ENCODE data around the gene CTBP2.

CTBP2 gene

GRCh38 chr10:125003146-125003900 is 157.0 kb downstream of the CTBP2 start:
- DNase-seq: no peak

DNA sequence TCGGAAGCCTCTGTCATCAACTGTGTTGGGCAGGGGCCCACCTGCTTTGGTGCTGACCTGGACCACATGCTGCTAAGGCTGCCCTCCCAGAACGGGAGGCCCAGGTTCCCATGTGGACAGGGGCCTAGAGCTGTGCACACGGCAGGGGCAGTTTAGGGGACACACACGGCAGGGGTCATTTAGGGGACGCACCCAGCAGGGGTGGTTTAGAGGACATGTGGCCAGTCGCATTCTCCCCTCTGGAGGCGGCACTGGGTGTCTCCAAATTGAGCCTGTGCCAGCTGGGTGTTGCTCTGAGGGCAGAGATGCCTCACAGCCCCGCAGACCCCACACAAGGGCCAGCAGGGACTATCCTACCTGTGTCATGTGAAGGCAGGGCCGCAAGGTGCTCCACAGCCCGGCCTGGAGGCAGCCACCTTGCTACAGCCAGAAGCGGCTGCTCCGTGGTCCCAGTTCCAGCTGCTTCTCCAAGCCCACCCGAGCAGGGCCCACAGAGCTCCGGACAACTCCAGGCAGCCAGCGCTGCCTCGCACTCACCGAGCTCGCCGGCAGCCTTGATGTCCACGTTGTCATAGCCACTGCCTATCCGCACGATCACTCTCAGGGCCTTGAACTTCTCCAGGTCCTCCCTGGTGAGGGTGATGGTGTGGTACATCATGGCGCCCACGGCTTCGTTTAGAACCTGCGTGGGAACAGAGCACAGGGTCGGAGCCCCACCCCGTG is 157.8 kb downstream of the CTBP2 start:
- no peak for DNase-seq

- DNase-seq: no peak
Observed at GRCh38 chr10:125002047-125002422, 158.3 kb downstream of the CTBP2 start.

- no peak for DNase-seq
Observed at GRCh38 chr10:125001313-125002046, 158.9 kb downstream of the CTBP2 start.

GRCh38 chr10:125000366-125001312 is 159.7 kb downstream of the CTBP2 start:
- DNase-seq: no peak

GRCh38 chr10:124999433-125000365 is 160.7 kb downstream of the CTBP2 start:
- no peak for DNase-seq

- no peak for DNase-seq
Observed at GRCh38 chr10:124998624-124999291, 161.6 kb downstream of the CTBP2 start.

GRCh38 chr10:124997771-124998623 is 162.4 kb downstream of the CTBP2 start:
- no peak for DNase-seq

GRCh38 chr10:124997306-124997705 is 163.1 kb downstream of the CTBP2 start:
- DNase-seq: no peak

DNA sequence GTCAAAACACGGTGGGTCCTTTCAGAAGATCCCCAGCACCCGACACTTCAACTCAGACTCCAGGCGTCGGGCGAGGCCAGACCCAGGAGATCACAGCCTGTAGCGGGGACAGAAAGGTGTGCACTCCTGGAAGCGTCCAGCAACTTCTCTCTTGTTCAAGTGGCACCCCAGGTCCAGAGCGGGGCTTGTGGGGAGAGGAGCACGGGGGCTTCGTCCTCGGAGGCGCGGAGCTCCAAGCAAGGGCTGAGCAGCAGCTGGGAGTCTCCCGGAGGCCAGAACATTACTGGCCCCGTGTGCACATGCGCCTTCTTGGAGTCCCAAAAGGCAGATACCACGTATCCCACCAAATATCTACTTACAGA is 163.5 kb downstream of the CTBP2 start:
- no peak for DNase-seq

GRCh38 chr10:124996127-124996853 is 164.1 kb downstream of the CTBP2 start:
- no peak for DNase-seq

DNA sequence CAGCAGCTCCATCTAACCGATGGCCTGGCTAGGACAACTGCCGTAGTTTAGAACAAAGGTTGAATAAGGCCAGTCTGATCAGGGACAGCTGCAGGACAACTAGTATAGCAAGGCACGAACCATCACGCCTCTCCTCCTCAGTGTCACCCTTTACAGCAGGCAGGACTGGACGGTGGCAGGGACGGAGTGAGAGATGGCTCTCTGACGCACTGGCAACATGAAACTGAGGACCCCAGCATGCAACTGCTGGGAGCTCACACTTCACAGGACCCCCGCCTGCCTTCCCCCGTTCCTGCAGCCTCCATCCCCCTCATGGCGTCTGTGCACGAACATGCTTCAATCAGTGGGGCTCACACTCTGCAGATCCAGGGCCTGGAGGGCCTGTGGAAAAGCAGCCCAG is 164.8 kb downstream of the CTBP2 start:
- DNase-seq: no peak

DNA sequence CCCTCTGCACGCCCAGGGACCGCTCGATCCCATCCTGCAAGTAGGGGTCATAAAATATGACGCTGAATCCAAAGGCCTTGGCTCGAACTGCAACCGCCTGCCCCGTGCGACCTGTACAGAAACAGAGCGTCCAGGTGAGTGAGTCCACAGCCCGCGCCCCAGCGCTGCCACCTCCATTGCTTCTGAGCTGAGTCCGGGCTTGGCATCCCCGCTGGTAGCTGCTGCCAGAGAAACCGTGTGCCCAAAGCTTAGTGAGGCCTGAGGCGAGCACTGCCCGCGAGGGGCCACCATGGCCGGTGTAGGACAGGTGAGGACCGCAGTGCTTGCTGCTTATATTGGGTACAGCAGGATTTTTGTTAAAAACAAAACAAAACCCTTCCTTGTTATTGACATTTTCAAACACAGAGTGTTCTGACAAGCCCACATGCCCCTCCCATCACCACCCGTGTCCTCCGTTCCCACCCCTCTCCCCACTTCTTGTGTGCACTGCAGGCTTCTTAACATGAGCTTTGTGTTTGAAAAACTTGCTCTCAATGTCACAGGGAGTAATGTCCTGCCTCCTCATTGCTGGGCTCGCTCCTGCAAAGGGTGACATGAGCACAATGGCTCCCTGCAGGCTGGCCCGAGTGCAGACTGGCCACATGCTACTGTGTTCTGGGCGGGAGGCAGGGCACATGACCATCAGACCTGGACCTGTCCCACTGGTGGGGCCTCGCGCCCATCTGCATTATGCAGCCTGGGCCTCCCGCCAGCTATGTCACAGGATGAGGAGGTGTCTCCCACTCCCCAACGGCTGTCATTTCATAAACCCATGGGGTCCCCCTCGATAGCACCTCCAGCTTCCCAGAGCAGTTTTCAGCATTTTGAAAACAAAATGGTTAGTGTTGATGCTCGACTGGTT is 165.5 kb downstream of the CTBP2 start:
- no peak for DNase-seq

DNA sequence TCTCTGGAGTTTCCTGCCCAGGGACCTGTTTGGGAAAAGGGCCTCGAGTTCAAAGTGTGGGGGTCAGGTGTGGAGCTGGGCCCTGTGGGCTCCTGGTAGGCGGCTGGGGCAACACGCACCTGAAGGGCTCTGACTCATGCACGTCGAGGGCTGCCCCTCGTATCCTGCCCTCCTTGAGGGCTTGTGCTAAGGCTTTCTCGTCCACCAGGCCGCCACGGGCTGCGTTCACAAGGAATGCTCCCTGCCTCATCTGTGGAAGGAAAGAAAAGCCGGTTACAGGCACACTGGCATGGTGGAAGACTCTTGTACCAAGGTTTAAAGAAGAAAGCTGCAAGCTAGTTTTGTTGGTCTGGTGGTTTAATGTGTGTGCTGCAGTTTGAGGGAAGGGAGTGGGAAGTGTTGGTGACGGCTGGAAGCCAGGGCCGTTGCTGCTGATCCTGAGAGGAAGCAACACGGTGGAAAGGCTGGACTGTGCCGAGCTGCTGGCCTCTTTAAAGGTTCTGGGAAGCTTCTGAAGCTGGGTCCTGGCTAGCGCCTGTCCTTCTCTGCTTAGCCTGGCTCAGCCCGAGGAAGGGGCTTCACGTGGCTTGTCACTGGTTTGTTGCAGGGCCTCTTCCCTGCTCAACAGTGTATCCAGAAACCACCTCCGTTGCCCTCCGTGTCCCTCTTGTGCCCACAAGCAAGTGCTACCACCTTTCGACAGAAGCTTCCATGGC is 166.5 kb downstream of the CTBP2 start:
- DNase-seq: no peak

DNA sequence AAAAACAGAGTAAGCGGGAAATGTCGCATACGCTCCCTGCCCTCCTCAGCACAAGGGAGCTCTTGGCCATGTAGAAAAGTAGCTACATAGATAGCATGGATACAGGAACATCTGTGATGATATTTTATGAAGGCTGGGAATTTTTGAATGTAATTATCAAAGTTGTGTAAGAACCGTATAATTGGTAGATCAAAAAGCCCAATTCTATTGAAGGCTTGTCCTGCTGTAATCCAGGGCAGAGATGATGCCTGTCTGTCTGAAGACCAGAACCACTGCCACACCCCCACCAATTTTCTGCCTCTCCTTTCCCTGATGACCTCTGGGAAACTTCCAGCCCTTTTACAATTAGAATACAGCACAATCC is 167.0 kb downstream of the CTBP2 start:
- DNase-seq: no peak

GRCh38 chr10:124992462-124993344 is 167.7 kb downstream of the CTBP2 start:
- peak; percentile 3 for DNase-seq

DNA sequence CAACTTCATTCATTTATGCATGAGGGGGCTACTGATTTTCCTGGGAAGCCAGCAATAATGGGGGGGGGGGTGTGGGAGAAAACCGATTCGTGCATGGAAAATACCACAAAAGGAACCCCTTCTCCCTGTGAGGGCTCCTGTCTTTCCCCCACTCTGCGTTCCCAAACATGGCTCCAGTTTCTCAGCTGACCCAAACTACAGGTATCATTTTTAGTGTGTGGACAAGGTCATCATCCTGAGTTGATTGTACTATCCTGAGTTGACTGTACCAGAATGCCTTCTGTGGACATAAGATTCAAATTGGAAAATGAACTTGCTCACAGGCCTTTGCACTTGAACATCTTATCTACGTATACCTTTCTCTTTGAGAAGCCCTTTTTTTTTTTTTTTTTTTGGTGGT is 168.5 kb downstream of the CTBP2 start:
- no peak for DNase-seq
